ENCODE data around the gene YBX2.

DNA sequence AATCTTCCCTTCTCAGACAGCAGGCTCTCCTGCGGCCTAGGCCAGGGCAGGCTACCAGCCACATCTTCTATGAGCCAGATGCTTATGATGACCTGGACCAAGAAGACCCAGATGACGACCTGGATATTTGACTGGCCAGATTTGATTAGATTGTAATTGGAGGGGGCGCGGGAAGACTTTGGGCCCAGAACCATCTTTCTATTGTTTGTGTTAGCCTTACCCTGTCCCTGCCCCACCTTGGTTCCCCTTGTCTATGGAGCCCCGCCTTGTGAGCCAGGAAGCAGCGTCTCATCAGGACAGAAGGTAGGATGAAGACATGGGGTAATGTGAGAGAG lies 34.9 kb downstream of the YBX2 start:
- TF ChIP-seq, protein P1, sequence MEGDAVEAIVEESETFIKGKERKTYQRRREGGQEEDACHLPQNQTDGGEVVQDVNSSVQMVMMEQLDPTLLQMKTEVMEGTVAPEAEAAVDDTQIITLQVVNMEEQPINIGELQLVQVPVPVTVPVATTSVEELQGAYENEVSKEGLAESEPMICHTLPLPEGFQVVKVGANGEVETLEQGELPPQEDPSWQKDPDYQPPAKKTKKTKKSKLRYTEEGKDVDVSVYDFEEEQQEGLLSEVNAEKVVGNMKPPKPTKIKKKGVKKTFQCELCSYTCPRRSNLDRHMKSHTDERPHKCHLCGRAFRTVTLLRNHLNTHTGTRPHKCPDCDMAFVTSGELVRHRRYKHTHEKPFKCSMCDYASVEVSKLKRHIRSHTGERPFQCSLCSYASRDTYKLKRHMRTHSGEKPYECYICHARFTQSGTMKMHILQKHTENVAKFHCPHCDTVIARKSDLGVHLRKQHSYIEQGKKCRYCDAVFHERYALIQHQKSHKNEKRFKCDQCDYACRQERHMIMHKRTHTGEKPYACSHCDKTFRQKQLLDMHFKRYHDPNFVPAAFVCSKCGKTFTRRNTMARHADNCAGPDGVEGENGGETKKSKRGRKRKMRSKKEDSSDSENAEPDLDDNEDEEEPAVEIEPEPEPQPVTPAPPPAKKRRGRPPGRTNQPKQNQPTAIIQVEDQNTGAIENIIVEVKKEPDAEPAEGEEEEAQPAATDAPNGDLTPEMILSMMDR (conservative IDR thresholded peaks at IDR 0.05), result no peak
- no peak for TF ChIP-seq ZFX (IDR thresholded peaks at IDR 0.05)
